RWPE2 (cell line): ENCODE data around the gene PRKAG2.
A peak's percentile ranks its signal among the peaks of the same experiment; 100 is the strongest.

Experiments used
- ATAC-seq: fragments of 200-7000 bp; cut with Tn5 transposase; 3 replicates; pipeline ENCODE4 v1.9.1; 2021; ENCODE audit warnings: low read depth
- DNase-seq: peaks from one replicate; pipeline ENCODE4 v3.0.0-alpha.2; 2020; ENCODE audit warnings: low spot score
- H3K27ac ChIP-seq: fragments of 450-650 bp; 2 replicates; pipeline ENCODE4 v1.5.1; 2017; ENCODE audit warnings: mild to moderate bottlenecking; ENCODE audit not compliant: poor library complexity, severe bottlenecking
- H3K27me3 ChIP-seq: fragments of 250-450 bp; sonication (Bioruptor Pico); 2 replicates; pipeline ENCODE4 v1.5.1; 2021; ENCODE audit warnings: mild to moderate bottlenecking, moderate library complexity; ENCODE audit not compliant: insufficient read depth, poor library complexity, severe bottlenecking
- H3K36me3 ChIP-seq: fragments of 250-450 bp; sonication (Bioruptor Pico); 2 replicates; pipeline ENCODE4 v1.5.1; 2020; ENCODE audit warnings: low read depth, mild to moderate bottlenecking, moderate library complexity
- H3K4me1 ChIP-seq: fragments of 250-450 bp; sonication (Bioruptor Pico); 2 replicates; pipeline ENCODE4 v1.5.1; 2021; ENCODE audit warnings: mild to moderate bottlenecking, moderate library complexity; ENCODE audit not compliant: insufficient read depth, poor library complexity, severe bottlenecking
- H3K4me3 ChIP-seq: fragments of 250-450 bp; sonication (Bioruptor Pico); 2 replicates; pipeline ENCODE4 v1.5.1; 2021; ENCODE audit warnings: mild to moderate bottlenecking, moderate library complexity; ENCODE audit not compliant: severe bottlenecking
- H3K9me3 ChIP-seq: fragments of 250-450 bp; sonication (Bioruptor Pico); 2 replicates; pipeline ENCODE4 v1.5.1; 2021; ENCODE audit warnings: mild to moderate bottlenecking, moderate library complexity; ENCODE audit not compliant: severe bottlenecking
- CTCF ChIP-seq: fragments of 450-650 bp; IDR thresholded peaks from one replicate; pipeline ENCODE4 v1.5.1; 2017; ENCODE audit warnings: mild to moderate bottlenecking, moderate library complexity; ENCODE audit not compliant: poor library complexity, severe bottlenecking

Gene PRKAG2

GRCh38 chr7:151568956-151569940 lies 307.7 kb downstream of the PRKAG2 start:
- Histone ChIP-seq H3K27ac (no peak overlapping the region), H3K9me3 (no peaks in the 10 kb centered on the region), H3K4me3 (no peak overlapping the region), H3K4me1 (peaks cover 3% of the 10 kb centered on the region), H3K36me3 (peaks cover 72% of the 10 kb centered on the region), H3K27me3 (no peaks in the 10 kb centered on the region)
- no peak for TF ChIP-seq CTCF
- ATAC-seq (no peak), DNase-seq (no peak)

GRCh38 chr7:151566897-151567320 lies 310.0 kb downstream of the PRKAG2 start:
- no peak for TF ChIP-seq CTCF
- ATAC-seq (peak; percentile 51; the same call in 2 of the 3 replicates), DNase-seq (no peak)

GRCh38 chr7:151565541-151565940 lies 311.4 kb downstream of the PRKAG2 start:
- Histone ChIP-seq H3K4me1 (peaks cover 3% of the 10 kb centered on the region), H3K9me3 (no peaks in the 10 kb centered on the region), H3K4me3 (no peak overlapping the region), H3K36me3 (peaks cover 77% of the 10 kb centered on the region), H3K27me3 (no peaks in the 10 kb centered on the region), H3K27ac (no peak overlapping the region)
- DNase-seq (no peak), ATAC-seq (0 out of 3 replicates have a peak, but pooled peaks have one; percentile 27)
- no peak for TF ChIP-seq CTCF

More at GRCh38 chr7:151566897-151567320, 310.0 kb downstream of the PRKAG2 start:
- H3K4me3 ChIP-seq, result no peak overlapping the region
- no peaks in the 10 kb centered on the region for H3K9me3 ChIP-seq
- H3K27ac ChIP-seq, result no peak overlapping the region
- H3K4me1 ChIP-seq, result peaks cover 3% of the 10 kb centered on the region
- H3K36me3 ChIP-seq, result peaks cover 78% of the 10 kb centered on the region
- no peaks in the 10 kb centered on the region for H3K27me3 ChIP-seq

GRCh38 chr7:151560243-151560642 lies 316.7 kb downstream of the PRKAG2 start:
- Histone ChIP-seq H3K27ac (no peak overlapping the region), H3K4me3 (no peak overlapping the region), H3K27me3 (no peaks in the 10 kb centered on the region), H3K4me1 (no peaks in the 10 kb centered on the region), H3K9me3 (no peaks in the 10 kb centered on the region), H3K36me3 (peaks cover 85% of the 10 kb centered on the region)
- ATAC-seq (no peak), DNase-seq (no peak)
- TF ChIP-seq CTCF, result no peak
